Stimulated activated CD4-positive, alpha-beta T cell treated with anti-CD3 and anti-CD28 coated beads, Interleukin-4, amount 100 ng/mL, for 4 hours (primary cell): ENCODE results near the gene GAPDHS.

Experiments used
- DNase-seq, 2 experiments: peaks; one replicate each; pipeline ENCODE4 v3.0.0-alpha.2; 2020

Gene GAPDHS

GRCh38 chr19:35558400-35559280, 25.4 kb downstream of the GAPDHS start:
- no peak for DNase-seq

GRCh38 chr19:35559281-35559659, 26.0 kb downstream of the GAPDHS start:
- no peak for DNase-seq

GRCh38 chr19:35559781-35560180, 26.5 kb downstream of the GAPDHS start:
- DNase-seq: no peak

GRCh38 chr19:35560271-35560670, 27.0 kb downstream of the GAPDHS start:
- DNase-seq: no peak

GRCh38 chr19:35560677-35561076, 27.4 kb downstream of the GAPDHS start:
- no peak for DNase-seq

- no peak for DNase-seq
These were observed 28.2 kb downstream of the GAPDHS start for GRCh38 chr19:35561436-35561835.

GRCh38 chr19:35562336-35562735, 29.1 kb downstream of the GAPDHS start:
- DNase-seq: no peak

- DNase-seq: no peak
These were observed 29.5 kb downstream of the GAPDHS start for GRCh38 chr19:35562776-35563175.

GRCh38 chr19:35563207-35563829, 30.1 kb downstream of the GAPDHS start, which contains the start of gene ATP4A:
TSS of gene ATP4A (minus strand) at chr19:35563658. CDS start at chr19:35563629, 29 bp downstream.
- no peak for DNase-seq

- DNase-seq: no peak
These were observed 32.0 kb downstream of the GAPDHS start for GRCh38 chr19:35565016-35565856.

- no peak for DNase-seq
These were observed 33.5 kb downstream of the GAPDHS start for GRCh38 chr19:35566738-35567137.

- no peak for DNase-seq
These were observed 36.1 kb downstream of the GAPDHS start for GRCh38 chr19:35569281-35569781.

GRCh38 chr19:35571406-35571965, 38.2 kb downstream of the GAPDHS start:
- no peak for DNase-seq

- no peak for DNase-seq
These were observed 44.7 kb downstream of the GAPDHS start for GRCh38 chr19:35577918-35578317.

- DNase-seq: no peak
These were observed 45.5 kb downstream of the GAPDHS start for GRCh38 chr19:35578707-35579106.

- no peak for DNase-seq
These were observed 49.5 kb downstream of the GAPDHS start for GRCh38 chr19:35582760-35583159.

GRCh38 chr19:35585848-35586247, 52.6 kb downstream of the GAPDHS start, which contains the start of gene PMIS2:
TSS of gene PMIS2 (plus strand) at chr19:35586173. CDS start at chr19:35586260, 87 bp downstream.
- DNase-seq: peak in 1 of 2 experiments; percentile 6

- DNase-seq: no peak
These were observed 54.1 kb downstream of the GAPDHS start for GRCh38 chr19:35587321-35587720.

- no peak for DNase-seq
These were observed 57.6 kb downstream of the GAPDHS start for GRCh38 chr19:35590875-35591274.

GRCh38 chr19:35592226-35592625, 59.0 kb downstream of the GAPDHS start:
- no peak for DNase-seq
